ENCODE results near the gene NTN1.
"Not testable (repeated sequence)": the region's sequence is repeated elsewhere in the genome, so short reads cannot be mapped to it uniquely, and the experiment has no call there.

The NTN1 gene

DNA sequence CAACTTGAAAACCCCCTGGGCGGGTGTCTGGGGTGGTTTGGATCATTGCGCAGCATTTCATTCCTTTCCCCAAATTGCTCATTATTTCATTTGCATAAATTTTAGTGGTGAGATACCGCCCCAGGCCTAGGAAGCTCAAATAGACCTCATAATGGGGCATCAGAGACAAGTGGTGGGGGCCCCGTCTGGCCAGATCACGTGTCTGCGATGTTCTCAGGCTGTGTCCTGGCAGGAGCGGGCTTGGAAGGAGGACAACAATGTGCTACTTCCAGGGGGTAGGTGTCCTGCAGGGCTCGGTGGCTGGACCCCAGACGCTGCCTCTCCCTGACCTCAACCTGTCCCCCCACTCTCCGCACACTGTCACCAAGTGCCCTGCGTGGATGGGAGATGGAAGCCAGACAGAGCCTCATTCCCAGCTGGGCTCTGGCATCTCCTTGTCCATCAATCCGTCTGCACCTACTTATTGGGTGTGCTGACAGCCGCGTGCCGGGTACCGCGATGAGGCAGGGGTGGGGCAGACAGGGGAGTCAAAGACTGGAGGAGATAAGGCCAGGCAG is 116.9 kb downstream of the NTN1 start:
- Mint-ChIP-seq H3K4me1 (no peaks in the 10 kb centered on the region), H3K9me3 (no peaks in the 10 kb centered on the region), H3K27ac (no peak overlapping the region), H3K27me3 (no peaks in the 10 kb centered on the region), H3K4me3 (no peak overlapping the region)
- DNase-seq (no peak), ATAC-seq (no peak)

DNA sequence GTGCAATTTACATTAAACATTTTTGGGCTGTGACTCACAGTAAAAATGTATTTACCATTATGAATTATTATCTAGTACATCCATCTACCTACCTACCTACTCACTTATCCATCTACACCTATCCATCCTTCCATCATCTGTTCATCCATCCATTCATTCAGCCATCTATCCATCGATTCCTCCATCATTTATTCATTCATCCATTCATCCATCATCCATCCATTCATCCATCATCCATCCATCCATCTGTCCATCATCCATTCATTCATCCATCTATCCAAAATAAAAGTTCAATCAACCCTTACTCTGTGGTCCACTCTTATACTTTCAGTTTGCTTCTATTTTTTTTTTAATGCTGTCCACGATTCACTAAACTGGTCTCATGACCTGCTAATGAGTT is 118.4 kb downstream of the NTN1 start:
- H3K9me3 Mint-ChIP-seq, result no peaks in the 10 kb centered on the region
- no peaks in the 10 kb centered on the region for H3K27me3 Mint-ChIP-seq
- H3K4me1 Mint-ChIP-seq, result no peaks in the 10 kb centered on the region
- no peak for ATAC-seq
- DNase-seq, result no peak
- H3K27ac Mint-ChIP-seq, result no peak overlapping the region
- no peak overlapping the region for H3K4me3 Mint-ChIP-seq

DNA sequence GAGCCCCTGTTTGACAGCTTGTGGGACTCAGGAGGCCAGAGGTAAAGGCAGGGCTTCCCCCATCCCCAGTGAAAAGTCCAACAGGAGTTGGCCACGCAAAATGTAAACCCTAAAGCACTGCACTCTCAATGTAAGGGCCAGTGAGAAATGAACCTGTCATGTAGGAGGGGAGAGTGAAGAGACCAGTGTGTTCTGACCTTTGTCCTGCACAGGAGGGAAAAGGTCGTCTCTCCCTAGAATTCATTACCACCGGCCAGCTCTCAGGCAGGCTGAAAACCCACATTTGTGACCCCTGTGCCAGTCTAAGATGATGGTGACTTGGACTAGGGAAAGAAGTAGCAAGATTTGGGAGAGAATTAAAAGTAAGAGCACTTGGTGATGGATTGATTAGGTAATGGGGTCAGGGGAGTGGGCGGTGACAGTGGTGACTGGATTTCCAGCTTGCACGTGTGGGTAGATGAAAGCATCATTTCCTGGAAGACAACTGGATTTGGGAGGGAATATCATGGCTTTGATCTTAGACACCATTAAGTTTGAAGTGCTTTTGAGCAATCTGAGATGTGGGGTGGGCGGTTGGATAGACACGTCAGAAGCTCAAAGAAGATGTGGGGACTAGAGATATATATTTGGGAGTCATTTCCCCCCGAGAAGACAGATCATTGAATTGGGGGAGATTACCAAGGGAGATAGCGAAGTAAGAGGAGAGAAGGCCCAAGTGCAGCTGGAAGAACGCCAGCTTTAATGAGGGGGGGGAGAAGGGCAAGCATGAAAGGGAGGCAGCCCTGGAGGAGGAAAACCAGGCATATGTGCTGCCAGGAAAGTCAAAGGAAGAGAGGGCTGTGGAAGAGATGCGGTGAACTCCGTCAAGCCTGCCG is 119.5 kb downstream of the NTN1 start:
- DNase-seq (no peak), ATAC-seq (no peak)
- no peaks in the 10 kb centered on the region for H3K9me3 Mint-ChIP-seq
- no peaks in the 10 kb centered on the region for H3K27me3 Mint-ChIP-seq
- H3K4me1 Mint-ChIP-seq, result no peaks in the 10 kb centered on the region
- H3K27ac Mint-ChIP-seq, result no peak overlapping the region
- no peak overlapping the region for H3K4me3 Mint-ChIP-seq

GRCh38 chr17:9141425-9141753 is 120.1 kb downstream of the NTN1 start:
- Mint-ChIP-seq H3K27me3 (no peaks in the 10 kb centered on the region), H3K27ac (no peak overlapping the region), H3K4me3 (no peak overlapping the region), H3K9me3 (no peaks in the 10 kb centered on the region), H3K4me1 (no peaks in the 10 kb centered on the region)
- no peak for DNase-seq
- no peak for ATAC-seq

DNA sequence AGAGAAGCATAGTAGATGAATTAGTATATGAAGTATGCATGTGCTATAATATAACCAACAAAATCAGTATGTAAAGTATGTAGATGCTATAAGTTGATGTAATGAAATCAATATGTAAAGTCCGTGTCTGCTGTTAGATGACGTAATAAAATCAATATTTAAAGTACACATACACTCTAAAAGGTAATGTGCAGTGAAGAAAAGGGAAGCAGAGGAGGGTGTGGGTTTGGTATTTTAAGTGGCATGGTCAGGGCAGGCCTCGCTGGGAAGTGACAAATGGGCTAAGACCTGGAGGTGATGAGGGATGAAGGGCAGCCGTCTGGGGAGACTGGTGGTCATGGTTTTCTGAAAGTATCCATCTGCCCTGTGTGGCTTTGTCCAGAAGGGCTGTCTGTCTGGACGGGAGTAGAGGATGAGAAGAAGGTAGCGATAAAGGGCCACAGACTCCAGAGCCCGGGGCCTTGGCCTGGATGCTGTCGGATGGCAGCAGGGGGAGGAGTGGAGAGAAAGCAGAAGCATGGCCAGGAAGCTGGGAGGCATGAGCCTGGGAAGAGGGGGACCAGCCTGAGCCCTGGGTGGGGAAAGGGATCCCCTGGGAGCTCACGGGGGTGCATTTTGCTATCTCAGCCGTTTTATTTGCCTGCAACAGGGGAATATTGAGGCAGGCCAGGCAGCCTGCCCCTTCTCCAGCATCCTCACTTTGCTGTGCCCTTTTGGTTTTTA is 121.6 kb downstream of the NTN1 start:
- no peak for DNase-seq
- Mint-ChIP-seq H3K4me1 (no peaks in the 10 kb centered on the region), H3K27ac (no peak overlapping the region), H3K4me3 (no peak overlapping the region), H3K27me3 (no peaks in the 10 kb centered on the region), H3K9me3 (no peaks in the 10 kb centered on the region)
- no peak for ATAC-seq

DNA sequence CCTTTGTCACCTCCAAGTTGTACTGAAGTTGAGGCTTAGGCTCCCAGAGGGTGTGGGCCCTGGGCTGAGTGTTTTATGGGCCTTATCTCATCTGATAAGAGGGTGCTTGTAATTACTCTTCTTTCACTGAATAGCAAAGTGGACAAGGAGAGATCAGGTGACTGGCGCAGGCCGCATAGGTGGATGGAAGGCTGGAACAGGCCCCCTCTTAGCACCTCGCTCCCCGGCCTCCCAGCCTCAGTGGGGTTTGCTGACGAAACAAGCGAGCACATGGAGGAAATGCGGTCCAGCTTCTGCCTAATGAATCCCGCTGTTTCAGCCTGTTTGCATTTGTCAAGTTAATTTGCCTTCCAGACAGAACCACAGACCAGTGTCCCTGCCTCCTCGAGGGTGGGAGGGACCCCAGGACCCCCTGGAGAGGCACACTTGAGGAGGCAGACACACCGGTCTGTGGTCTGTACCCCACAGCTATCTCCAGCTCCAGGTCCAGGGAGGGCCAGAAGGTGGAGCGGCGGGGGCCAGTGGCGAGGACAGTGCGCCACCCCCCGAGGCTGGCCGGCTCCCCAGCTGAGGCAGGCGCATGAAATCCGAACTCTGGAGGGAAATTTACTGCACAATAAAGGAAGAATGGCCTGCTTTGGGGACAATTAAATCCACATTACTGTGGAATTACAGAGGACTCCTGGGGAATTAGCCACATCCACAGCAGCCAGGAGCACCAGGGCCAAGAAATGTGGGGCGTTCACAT is 123.4 kb downstream of the NTN1 start:
- no peaks in the 10 kb centered on the region for H3K4me1 Mint-ChIP-seq
- peaks cover 8% of the 10 kb centered on the region for H3K27me3 Mint-ChIP-seq
- no peak for DNase-seq
- no peak for ATAC-seq
- no peak overlapping the region for H3K27ac Mint-ChIP-seq
- no peaks in the 10 kb centered on the region for H3K9me3 Mint-ChIP-seq
- H3K4me3 Mint-ChIP-seq, result no peak overlapping the region

DNA sequence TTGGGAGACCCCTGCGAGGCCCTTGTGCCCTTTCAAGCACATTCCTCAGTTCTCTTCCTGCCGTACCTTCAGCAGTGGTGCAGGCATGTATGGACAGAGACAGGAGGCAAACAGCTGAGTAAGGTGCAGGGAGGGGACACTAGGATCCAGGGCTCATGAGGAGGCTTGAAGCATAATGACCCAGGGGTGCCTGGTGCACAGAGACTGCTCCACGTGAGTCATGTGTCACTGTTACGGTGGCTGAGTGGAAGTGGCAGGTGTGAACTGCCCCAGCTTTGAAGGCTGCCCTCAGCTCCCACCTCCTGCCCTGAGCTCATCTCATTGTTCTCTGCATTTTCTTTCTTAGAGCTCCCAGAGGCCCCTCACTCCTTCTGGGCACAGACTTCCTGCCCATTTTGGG is 124.8 kb downstream of the NTN1 start:
- Mint-ChIP-seq H3K27me3 (peaks cover 18% of the 10 kb centered on the region), H3K4me3 (no peak overlapping the region), H3K9me3 (no peaks in the 10 kb centered on the region), H3K27ac (no peak overlapping the region), H3K4me1 (no peaks in the 10 kb centered on the region)
- ATAC-seq (no peak), DNase-seq (no peak)

DNA sequence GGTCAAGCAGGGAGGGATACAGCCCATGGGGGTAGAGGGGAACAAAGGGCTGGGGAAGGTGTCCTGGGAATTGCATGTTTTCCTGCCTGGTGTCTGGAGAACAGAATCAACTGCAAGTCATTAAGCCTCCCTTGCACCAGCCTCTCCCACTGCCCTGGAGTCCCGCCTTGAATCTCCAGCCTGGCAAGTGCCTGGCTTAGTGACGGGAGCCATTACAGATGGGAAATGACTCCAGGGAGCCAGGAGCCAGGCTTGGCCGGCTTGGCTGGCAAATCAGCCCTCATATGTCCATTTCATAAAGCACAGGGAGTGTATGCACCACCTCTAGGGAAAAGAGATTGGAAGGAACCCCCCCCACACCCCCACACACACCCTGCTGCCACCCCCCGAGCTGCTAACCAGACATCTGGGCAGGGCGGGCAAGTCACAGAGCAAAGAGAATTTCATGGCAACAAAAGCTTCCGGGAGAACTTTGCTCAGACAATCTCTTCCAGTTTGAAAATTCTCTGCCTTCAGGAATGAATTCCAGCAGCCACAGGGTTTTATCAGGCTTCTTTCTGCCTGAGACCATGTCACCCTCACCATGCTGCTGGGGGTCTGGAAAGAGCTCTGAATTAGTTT is 127.7 kb downstream of the NTN1 start:
- Mint-ChIP-seq H3K27ac (no peak overlapping the region), H3K4me3 (no peak overlapping the region), H3K27me3 (peaks cover 18% of the 10 kb centered on the region), H3K4me1 (no peaks in the 10 kb centered on the region), H3K9me3 (no peaks in the 10 kb centered on the region)
- ATAC-seq, result no peak
- no peak for DNase-seq

- Mint-ChIP-seq H3K9me3 (no peaks in the 10 kb centered on the region), H3K27me3 (peaks cover 18% of the 10 kb centered on the region), H3K4me1 (no peaks in the 10 kb centered on the region), H3K27ac (no peak overlapping the region), H3K4me3 (no peak overlapping the region)
- ATAC-seq (no peak), DNase-seq (no peak)
These were observed 129.3 kb downstream of the NTN1 start for GRCh38 chr17:9150446-9151090.

GRCh38 chr17:9151091-9151490 is 129.8 kb downstream of the NTN1 start:
- H3K4me1 Mint-ChIP-seq, result no peaks in the 10 kb centered on the region
- no peak overlapping the region for H3K4me3 Mint-ChIP-seq
- DNase-seq, result no peak
- no peaks in the 10 kb centered on the region for H3K9me3 Mint-ChIP-seq
- no peak overlapping the region for H3K27ac Mint-ChIP-seq
- peaks cover 18% of the 10 kb centered on the region for H3K27me3 Mint-ChIP-seq
- no peak for ATAC-seq

GRCh38 chr17:9151740-9152139 is 130.4 kb downstream of the NTN1 start:
- not testable (repeated sequence) for ATAC-seq, H3K4me1 Mint-ChIP-seq, H3K9me3 Mint-ChIP-seq, H3K4me3 Mint-ChIP-seq, DNase-seq
- H3K27me3 Mint-ChIP-seq, result peaks cover 18% of the 10 kb centered on the region
- H3K27ac Mint-ChIP-seq, result peak overlapping the region in 1 of 2 donors; percentile 74

GRCh38 chr17:9158544-9159452 is 137.5 kb downstream of the NTN1 start:
- Mint-ChIP-seq H3K27ac (no peak overlapping the region), H3K27me3 (no peaks in the 10 kb centered on the region), H3K9me3 (no peaks in the 10 kb centered on the region), H3K4me3 (no peak overlapping the region), H3K4me1 (no peaks in the 10 kb centered on the region)
- DNase-seq (no peak), ATAC-seq (no peak)

DNA sequence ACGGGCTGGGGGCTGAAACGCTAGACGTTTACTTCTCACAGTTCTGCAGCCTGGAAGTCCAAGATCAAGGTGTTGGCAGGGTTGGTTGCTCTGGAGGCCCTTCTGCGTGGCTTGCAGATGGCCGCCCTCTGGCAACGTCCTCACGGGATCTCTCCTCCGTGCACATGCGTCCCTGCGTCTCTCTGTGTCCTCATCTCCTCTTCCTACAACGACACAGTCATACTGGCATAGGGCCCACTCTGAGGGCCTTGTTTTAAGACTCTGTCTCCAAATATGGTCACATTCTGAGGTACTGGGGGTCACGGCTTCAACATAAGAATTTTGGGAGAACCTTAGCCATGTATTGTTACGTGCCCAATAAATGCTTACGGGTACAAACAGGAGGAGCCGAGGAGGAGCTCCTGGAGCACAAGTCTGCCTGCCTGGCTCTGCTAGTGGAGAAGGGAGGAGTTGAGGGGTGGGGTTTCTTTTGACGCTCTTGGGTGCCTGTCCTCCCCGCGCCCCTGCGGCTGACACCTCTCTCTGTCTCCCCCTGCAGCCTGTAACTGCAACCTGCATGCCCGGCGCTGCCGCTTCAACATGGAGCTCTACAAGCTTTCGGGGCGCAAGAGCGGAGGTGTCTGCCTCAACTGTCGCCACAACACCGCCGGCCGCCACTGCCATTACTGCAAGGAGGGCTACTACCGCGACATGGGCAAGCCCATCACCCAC is 141.1 kb downstream of the NTN1 start:
- ATAC-seq, result no peak

DNA sequence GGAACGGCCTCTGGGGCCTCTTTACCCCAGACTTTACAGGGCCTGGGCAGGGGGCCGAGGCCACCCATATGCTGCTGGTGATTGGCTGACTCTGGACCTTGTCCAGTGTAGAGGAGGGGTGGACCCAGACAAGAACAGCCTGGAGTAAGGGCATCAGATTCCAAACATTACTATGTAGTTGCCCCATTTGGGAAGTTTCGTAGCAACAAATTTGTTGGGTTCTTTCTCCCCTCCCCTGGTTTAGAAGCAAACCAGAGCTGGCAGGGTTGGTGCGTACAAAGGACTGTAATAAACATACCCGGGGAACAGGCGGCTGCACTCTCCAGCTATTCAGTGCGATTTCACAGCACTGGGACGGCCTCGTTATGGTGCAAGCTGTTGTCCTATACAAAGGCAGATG is 145.5 kb downstream of the NTN1 start:
- Mint-ChIP-seq H3K9me3 (no peaks in the 10 kb centered on the region), H3K4me3 (no peak overlapping the region), H3K27me3 (peaks cover 11% of the 10 kb centered on the region), H3K4me1 (no peaks in the 10 kb centered on the region), H3K27ac (no peak overlapping the region)
- DNase-seq (no peak), ATAC-seq (no peak)

More for the DNA sequence above, 141.1 kb downstream of the NTN1 start:
- Mint-ChIP-seq H3K4me3 (no peak overlapping the region), H3K9me3 (no peaks in the 10 kb centered on the region), H3K4me1 (no peaks in the 10 kb centered on the region), H3K27me3 (no peaks in the 10 kb centered on the region), H3K27ac (no peak overlapping the region)
- no peak for DNase-seq
